HG03469 (cell line): ENCODE results near the gene TMEM178A.

Experiments used
- ATAC-seq: cut with Tn5 transposase; IDR thresholded peaks from one replicate; pipeline ENCODE4 v1.9.1; 2021; ENCODE audit warnings: mild to moderate bottlenecking, moderate library complexity, moderate number of reproducible peaks; ENCODE audit not compliant: unreplicated experiment

The TMEM178A gene

DNA sequence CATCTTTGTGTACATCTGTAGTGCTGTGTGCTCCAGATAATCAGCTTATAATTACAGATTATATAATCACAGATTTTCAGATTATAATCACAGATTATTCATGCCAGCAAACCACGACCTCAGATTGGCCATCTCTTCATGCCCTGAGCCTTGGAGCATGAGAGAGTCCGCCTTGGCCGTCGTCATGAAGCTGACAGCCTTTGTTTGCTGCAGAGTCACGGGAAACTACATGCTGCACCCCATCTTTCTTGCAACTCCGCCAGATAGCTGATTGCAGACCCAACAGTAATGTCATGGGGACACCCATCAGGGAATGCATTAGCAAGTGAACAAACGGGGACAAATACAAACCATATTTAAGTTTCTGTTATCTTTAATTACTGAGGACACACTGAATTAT is 7.3 kb downstream of the TMEM178A start:
- ATAC-seq, result no peak

DNA sequence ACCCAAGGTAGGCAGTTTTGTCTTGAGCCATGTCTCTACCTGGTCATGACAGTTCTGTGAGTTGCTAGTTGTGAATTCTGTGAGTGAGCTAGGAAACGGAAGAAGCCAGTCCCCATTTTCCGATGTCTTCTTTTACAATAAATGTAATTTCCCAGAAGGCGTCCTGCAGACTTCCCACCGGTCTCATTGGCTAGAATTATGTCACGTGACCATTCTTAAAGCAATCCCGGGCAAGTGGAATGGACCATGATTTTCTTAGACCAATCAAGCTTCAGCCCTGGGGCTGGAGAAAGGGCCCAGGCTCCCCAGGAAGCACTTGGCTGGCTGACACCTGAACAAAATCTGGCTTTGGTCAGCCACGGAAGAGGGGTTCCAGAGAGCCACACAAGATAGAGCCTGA is 10.6 kb downstream of the TMEM178A start:
- no peak for ATAC-seq

DNA sequence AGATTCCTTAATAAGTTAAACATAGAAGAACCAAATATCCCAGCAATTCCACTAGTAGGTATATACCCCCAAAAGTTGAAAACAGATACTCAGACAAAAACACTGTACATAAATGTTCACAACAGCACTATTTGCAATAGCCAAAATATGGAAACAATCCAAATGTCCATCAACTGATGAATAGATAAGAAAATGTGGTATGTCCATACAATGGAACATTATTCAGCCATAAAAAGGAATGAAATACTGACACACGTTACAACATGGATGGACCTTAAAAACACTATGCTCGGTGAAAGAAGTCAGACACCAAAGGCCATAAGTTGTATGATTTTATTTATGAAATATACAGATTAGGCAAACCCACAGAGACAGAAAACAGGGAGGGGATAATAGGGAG is 12.5 kb downstream of the TMEM178A start:
- no peak for ATAC-seq

DNA sequence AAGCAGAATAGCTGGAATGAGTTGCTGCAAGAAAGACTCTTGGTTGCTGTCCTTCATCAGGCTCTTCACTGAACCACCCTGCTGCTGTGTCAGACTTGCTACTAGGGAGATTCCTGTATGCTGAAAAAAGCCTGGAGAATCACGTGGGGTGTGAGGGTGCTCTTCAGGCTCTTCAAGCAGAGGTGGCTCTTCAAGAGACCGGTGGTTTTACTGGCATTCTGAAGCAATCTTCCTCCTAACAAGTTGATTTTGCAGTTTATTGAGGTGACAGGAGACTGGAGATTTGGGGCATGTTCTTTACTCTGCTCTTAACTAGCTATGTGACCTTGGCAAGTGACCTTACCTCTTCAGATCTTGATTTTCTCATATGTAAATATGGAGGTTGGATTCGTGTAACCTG is 14.1 kb downstream of the TMEM178A start:
- no peak for ATAC-seq

DNA sequence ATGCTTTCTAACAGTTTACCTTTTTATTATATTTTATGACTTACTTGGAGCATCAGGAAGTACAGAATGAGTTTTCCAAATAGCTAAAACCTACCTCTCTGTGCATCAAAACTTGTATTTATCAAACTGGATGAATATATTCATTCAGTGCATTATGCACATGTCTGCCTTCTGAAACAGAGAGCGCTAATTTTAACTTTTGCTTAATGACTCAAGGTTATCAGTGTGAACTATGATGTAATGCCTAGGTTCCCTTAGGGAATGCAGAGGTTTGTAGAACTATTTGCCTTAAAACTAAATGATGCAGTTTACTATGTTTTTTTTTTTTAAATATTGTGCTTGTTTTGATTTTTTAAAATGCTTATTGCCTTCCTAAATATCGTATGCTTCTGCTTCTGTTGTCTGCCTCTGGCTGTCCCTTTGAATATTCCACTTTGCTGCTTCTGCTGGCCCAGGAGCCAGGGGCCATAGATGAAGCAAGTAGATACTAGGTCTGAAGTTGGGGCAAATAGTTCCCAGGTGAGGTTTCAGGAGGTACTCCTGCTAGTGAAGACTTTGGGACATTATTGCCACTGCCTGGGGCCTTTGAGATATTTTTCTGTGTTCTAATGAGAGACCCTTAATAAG is 16.5 kb downstream of the TMEM178A start:
- peak; percentile 66 for ATAC-seq

DNA sequence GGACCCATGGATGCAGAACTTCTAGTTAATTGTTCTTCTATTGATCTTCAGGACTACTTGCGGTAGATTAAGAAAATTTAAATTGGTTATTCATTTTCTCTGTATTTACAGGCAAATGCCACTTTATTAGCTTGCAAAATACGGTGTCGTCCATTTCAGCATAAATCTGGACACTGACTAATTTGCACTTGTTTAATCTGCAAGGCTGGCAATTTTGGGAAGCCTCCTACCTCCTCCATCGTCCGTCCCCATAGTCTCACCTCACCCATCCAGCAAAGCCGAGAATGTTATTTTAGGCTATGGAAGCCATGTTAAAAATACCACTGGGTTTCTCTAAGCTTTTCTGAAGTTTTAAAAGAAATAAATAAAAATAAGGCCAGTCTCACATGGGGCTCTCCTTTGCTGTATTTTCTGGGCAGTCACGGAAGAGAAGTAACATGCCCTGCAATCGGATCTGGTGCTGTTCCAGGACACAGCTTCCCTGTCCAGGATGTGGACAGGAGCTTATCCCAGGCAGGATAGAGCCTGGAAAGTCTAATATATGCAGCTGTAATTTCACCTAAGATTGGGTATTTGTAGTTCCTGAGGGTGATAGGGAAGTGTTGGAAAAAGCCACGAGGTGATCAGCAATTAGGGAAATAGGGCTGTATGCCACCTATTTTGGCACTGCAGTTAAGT is 17.4 kb downstream of the TMEM178A start:
- no peak for ATAC-seq

DNA sequence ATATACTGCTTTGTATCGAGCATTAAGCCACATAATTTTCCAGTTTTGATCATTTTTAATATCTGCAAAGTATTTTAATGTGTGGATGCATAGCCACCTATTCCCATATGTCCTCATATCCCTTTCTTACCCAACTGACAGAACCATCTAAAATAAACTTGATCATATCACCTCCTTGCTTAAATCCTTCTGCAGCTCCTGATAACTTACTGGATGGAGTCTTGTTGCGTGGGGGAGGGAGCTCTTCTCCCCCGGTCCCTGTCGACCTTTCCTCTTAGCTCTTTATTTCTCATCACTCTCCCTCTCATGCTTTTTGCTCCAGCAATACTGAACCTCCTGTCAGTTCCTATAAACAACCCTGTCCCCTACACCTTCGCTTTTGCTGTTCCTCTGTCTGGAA is 18.7 kb downstream of the TMEM178A start:
- ATAC-seq, result no peak

DNA sequence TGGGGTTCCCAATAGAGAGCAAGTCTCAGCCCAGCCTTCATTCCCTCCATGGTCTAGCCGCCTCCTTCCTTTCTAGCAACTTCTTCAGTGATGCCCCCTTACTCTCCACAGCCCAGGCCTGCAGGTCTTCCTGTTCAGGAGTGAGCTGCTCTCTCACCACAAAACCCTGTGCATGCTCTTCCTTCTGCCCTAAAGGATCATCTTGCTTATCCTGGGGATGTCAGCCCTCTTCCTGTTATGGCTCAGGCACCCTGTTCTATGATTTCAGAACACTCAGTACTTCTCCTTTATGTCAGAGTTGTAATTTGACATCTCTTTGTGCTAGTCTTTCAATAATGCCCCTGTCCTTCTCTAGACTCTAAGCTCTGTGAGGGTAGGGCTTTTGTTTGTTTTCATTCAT is 19.4 kb downstream of the TMEM178A start:
- no peak for ATAC-seq

DNA sequence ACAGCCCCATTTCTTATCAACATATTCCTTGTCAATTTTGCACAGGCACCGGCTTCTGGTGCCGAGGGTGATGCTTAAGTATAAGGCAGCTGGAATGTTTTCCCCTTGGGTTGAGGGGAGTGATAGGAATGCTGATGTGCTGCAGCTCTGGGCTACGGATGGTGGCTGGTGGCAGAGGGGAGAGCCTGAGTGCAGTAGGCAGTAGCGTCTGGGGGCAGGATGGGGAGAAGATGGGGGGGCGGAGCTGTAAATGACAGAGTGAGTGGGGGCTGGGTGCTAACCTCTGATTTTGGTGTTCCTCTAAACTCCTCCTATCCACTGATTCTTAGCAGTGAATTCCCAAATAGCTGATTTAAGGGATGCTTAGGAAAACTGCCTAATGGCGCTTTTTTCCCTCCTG is 20.7 kb downstream of the TMEM178A start:
- no peak for ATAC-seq

DNA sequence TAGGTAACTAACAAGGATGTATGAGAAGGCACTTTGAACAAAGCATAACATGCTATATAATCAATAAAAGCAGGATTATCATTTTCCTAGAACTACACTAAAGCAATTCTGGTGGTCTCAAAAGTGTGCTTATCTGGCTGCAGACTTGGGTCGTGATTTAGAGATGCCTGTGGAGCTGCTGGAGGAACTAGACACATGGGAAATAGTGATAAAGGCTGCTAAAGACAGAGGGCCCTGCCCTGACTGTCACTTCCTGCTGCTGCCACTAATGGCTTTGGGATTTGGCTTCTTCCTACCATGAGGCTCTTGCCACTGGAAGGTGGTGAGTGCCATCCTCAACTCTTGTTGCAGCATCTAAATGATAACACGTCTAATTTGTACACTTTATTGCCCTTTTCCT is 22.5 kb downstream of the TMEM178A start:
- no peak for ATAC-seq

DNA sequence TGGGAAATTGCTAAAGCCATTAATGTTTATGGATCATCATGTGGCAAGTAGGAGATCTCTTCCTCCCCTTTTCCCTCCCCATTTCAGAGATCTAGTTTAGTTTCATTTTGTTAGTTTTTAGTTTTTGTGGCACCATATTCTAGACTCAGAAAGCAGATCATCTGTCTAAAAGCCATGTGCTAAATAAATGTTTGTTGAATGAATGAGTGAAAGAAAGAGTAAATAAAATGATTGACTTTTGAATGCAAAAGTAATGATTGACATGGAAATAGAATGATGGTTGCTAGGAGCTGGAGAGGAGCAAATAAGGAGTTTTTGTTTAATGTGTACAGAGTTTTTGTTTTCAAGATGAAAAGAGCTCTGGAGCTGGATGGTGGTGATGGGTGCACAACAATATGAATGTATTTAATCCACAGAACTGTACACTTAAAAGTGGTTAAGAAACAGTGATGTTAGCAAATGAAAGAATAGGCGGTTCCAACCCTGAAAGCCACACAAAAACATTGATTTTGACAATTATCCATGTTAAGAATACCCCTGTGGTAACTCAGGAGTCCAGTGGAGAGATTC is 23.6 kb downstream of the TMEM178A start:
- no peak for ATAC-seq

DNA sequence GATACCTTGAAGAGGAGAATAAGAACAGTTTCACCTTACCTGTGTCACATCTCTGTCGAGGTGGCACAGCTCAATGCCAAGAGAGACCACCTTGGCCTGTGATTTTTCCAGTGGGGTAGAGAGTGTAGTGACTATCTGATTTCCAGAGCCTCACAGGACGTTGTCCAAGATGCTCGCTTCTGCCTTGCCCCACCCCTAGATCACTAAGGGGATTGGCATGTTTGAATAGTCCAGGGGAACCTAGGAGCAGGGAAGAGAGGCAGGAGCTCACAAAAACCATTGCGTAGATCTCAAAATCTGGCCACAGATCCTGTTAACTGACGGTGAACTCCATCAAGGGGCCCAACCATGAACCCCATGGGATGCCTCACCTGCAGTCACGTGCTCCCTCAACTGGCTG is 24.2 kb downstream of the TMEM178A start:
- no peak for ATAC-seq

DNA sequence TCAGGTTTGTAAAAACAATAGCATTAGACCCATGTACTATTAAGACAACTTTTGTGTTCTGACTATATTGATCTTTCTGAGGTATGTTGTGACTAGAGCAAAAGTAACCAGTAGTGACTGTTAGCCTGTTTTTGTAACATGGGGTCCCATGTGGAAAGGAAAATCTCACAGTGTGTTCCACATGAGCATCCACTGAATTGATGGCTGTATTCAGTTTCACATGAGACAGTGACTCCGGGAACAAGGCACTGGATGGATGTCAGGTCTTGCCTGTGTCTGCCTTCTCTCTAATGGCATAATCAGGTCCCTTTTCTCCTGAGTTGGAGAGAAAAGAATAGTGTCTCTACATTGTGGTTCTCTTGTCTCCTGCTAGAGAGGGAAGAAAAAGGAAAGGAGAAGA is 27.5 kb downstream of the TMEM178A start:
- no peak for ATAC-seq

DNA sequence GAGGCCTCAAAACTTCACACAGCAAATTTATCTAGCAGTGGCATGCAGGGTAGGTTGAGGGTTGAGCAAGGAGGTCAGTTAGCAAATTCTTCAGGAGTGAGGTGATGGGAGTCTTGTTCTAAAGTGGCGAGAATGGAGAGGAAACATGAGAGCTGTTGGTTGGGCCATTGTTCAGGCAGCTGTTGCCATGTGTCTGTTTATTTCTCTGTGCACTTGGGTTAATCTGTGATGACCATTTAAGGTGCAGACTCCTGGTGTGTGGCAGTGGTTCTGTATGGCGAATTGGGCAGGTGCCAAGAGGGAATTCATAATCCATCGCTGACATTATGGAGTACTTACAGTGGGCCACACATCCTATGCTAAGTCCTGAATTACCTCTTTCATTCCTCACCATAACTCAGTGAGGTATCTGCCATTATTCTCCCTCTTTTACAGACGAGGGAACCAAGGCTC is 30.4 kb downstream of the TMEM178A start:
- ATAC-seq, result no peak

DNA sequence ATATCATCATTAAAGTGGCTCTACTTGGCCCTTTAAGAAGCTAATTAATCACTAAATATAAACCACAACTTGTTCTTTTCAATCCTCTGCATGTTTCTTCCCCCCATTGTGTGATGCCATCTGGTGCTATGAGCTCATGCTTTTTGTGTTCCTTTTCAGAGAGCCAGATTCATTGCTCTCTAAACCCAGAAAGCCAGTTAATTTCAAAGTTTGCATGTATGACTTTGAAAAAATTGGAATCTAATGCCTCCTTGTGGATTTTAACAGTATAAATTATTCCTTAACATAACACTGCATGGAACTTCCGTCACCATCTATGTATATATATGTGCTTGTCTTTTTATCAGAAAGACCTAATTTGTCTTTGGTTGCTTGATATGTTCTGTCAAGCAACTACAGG is 31.1 kb downstream of the TMEM178A start:
- ATAC-seq, result no peak

DNA sequence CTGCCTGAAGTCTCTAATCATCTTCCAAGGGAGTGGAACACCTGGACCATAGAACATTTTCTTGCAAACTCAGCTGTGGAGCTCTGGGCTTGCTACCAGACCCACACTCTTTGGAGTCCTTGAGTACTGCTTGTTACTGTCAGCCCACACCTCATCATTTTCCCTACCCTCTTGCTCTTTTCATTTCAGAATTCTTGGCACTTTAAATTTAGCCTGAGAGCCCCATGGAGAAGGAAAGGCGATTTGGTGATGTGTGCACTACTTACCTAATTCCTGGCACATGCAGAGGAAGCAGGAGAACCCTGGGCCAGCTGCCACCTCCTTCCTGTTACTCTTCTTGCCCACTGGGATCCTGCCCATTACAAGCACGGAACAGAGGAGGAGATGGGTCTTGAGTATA is 31.7 kb downstream of the TMEM178A start:
- ATAC-seq, result no peak

DNA sequence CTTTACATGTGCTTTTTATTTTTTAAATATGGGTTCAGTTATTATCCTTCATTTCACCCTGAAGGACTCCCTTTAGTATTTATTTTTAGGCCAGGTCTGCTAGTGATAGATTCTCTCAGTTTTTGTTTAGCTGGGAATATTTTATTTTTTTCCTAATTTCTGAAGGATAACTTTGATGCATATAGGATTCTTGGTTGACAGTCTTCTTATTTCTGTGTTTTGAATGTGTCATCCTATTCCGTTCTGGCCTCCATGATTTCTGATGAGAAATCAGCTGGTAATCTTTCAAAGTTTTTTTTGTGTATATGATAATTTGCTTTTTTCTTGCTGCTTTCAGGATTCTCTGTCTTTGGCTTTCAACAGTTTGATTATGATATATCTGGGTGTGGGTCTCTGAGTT is 35.4 kb downstream of the TMEM178A start:
- ATAC-seq, result no peak

DNA sequence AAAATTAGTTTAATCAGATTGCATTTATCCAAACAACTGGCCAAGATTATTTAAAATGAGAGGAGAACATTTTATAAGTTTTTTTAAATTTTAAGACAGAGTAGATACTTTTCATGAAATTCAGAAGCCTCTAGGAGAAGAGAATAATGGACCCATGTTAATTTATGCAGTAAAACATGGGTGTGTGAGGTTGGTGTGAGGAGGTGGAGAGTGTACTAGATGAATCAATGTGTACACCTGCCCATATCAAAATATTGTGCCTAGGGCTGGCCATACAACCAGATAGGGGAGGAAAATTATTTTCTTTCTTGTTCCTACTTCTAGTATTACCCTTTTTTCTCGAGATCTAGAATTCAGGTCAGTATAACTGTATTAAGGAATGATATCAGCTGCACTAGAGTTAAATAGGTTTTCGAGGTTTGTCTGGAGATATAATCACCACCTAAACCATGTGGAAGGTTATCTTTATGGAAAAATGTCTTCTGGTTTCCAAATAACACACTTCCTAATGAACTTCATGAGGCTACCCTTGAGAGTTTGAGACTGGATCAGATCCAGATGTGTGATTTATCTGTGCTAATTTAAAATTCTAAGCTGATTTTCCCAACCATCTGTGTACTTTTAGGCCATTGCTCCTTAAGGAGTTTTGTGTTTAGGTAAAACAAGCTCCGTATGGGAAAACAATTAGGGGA is 37.6 kb downstream of the TMEM178A start:
- ATAC-seq, result no peak

DNA sequence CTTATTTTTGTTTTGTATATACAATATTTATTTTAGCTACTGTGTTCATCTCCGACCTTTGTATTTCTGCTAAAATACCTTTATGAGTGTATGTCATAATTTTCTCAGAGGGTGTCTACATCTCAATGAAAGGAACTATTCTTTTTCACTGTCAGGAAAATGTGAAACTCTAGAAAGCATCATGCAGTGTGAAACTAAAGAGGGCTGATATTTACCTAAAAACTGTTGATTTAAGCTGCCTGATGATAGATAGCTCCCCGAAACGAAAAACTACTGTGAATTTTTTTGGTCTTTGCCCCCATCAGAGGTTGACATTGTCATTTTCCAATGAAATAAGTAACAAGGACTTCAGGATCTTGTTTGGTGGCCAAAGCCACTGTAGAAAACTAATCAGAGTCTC is 38.8 kb downstream of the TMEM178A start:
- ATAC-seq, result no peak

DNA sequence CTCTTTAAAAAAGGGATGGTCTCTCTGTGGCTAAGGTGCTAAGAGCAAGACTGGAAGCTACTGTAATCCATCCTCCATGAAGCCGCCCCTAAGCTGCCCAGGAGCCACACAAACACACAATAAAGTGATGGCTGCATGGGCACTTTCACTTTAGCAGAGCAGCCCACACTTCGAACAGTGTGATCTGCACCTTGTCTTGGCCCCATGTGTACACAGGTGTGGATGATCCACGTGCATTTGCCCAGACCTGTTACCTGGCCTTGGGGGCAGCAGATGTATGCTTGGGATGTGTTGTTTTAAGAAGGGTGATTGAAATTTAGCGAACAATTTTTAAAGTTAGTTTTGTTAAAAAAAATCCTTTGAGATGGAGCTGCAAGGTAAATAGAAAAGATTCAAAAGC is 39.9 kb downstream of the TMEM178A start:
- no peak for ATAC-seq

DNA sequence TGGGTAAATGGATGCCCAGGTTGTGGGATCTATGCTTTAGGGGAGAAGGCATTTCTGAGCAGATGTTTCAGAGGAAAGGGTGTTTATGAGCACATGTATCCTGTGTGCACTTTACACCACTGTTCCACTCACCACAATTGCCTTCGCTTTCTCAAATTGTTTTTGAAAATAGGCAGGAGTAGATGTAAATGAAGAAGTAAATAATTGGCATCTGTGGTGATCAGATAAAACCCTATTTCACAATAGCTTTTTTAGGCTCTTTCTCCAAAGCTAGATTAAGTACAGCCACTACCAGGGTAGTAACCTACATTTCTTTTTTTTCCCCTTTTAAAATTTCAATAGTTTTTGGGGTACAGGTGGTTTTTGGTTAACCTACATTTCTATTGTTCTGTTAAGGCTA is 40.6 kb downstream of the TMEM178A start:
- ATAC-seq, result no peak

DNA sequence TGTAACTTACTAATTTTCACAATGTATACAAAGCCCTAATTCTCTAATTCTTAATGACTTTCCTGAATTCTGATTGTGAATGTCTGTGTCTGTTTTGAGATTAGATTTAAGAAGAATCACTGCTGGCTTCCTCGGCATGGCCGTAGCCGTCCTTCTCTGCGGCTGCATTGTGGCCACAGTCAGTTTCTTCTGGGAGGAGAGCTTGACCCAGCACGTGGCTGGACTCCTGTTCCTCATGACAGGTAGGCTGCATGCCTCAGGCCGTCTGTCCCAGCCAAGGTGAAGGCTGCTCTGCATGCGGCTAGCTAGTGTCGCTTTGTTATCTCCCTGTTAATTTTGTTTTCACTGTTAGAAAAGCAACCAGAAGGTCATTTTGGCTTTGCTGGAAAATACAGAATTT is 41.2 kb downstream of the TMEM178A start:
- ATAC-seq, result no peak
